ENCODE results near the gene MTA3.

MTA3 gene

DNA sequence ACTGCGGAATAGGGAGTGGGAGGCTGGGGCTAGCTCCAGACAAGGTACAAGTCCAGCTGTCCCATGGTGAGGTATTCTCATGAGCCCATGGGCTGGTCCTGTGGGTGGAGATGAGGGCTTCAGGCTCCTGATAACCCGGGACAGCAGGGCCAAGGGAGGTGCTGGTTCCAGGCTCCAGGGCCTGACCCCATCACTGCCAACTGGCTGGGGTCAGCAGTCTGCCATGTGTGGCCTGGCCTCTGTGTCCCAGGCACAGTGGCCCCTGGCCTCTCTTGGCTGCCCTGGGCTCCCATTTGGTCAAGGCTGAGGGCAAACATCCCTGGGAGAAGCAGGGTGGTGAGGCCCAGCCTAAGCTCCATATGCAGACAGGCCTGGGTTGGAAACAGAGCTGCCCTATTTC is 196.5 kb downstream of the MTA3 start:
- peaks cover 3% of the 10 kb centered on the region for H3K4me1 ChIP-seq (ENCODE audit: control insufficient read depth, insufficient read depth, low read length)
- no peaks in the 10 kb centered on the region for H3K27me3 ChIP-seq (ENCODE audit: control insufficient read depth, insufficient read depth, low read length)
- H3K9me3 ChIP-seq (ENCODE audit: control insufficient read depth, low read length) = no peaks in the 10 kb centered on the region
- H3K9ac ChIP-seq (ENCODE audit: low read length) = no peak overlapping the region
- no peaks in the 10 kb centered on the region for H3K36me3 ChIP-seq (ENCODE audit: control insufficient read depth, insufficient read depth, low read length)
- no peak overlapping the region for H3K4me3 ChIP-seq (ENCODE audit: low read length)

DNA sequence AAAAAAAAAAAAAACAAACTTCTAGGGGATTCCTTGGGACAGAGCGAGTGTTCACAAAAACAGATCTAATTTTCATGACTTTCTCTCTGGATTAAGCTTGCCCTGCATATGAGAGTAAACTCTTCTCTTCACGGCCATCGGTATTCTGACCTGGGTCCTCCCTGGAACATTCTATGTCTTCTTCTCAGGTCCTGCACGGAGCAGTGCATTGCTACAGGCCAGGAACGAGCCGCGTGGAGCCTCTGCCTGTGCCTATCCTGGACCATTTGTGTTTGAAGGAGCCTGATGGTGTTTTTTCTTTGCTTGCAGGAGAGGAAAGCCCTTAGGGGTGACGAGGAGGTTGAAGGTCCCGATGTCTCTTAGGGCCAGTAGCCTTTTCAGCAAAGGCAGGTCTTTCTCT is 197.3 kb downstream of the MTA3 start:
- H3K4me1 ChIP-seq (ENCODE audit: control insufficient read depth, insufficient read depth, low read length) = peaks cover 3% of the 10 kb centered on the region
- no peaks in the 10 kb centered on the region for H3K36me3 ChIP-seq (ENCODE audit: control insufficient read depth, insufficient read depth, low read length)

DNA sequence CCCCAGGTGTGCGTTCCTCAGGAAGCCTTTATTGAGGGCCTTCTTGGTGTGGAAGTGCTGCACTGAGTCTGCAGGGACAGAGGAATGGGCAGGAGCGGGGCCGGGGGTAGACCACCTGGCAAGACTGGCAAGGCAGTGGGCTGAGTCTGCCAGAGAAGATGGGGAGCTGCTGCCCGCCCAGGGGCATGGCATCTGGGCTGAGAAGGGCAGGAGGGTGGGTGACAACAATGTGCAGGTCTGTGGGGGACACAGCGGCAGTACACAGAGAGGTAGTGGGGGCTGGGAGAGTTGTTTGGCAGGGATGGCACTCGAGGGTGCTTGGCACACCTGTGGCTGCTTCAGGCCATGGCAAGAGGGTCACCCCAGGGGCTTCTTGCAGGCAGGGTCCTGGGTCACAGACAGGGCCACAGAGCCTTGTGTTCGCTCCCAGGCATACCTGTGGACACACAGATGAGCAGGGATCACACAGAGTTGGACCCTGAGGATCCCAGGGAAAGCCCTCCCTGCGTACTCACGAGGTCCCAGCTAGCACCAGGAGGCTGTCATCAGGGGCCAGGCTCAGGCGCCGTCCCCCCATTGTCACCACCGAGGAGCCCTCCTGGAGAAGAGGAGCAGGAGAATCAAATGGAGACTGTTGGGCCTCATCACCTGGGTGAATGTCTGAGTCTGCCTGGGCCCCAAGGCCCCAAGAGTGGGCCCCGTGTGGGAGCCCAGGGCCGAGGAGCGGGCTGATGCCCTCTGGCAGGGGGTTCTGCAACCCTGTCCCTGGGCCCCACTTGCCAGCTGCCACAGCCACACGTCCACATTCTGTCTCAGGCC is 198.9 kb downstream of the MTA3 start:
- Histone ChIP-seq H3K36me3 (ENCODE audit: control insufficient read depth, insufficient read depth, low read length) (no peaks in the 10 kb centered on the region), H3K9me3 (ENCODE audit: control insufficient read depth, low read length) (no peaks in the 10 kb centered on the region)

More for the DNA sequence above, 197.3 kb downstream of the MTA3 start:
- no peak overlapping the region for H3K4me3 ChIP-seq (ENCODE audit: low read length)
- H3K27me3 ChIP-seq (ENCODE audit: control insufficient read depth, insufficient read depth, low read length) = no peaks in the 10 kb centered on the region
- H3K9ac ChIP-seq (ENCODE audit: low read length) = no peak overlapping the region
- no peaks in the 10 kb centered on the region for H3K9me3 ChIP-seq (ENCODE audit: control insufficient read depth, low read length)

DNA sequence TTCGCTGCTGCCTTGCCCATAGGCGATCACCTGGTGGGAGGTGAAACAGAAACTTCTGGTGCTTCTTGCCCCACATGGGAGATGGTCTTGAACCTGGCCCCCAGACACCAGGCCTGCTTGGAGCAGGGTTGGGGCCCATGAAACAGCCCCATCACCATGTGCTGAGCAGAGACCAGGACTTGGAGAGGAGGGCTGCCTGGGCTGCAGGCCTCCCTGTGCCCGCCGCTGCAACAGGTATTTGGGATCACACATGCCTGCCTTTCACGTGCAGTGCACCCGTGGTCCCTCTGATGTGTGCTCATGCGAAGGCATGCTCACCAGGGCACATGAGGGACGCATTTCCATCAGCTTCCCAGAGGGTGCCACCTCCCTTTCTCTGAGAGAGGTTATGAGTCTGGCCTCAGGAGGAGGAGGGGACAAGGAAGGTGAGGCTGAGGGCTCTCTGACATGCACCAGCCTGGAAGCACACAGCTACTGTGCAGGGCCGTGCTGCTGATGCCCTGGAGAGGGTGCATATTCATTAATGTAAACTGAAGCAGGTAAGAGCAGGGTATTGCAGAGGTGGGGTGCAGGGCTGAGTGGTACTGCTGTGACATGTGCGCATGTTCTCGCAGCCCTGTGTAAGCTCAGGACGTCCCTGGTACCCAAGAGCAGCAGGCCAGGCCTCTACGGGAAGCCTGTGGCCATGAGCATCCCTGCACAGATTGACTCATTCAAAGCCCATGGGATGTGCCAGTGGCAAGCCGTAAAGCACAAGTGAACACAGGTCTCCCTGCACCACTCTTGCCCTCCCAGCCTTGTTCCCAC is 199.7 kb downstream of the MTA3 start:
- no peaks in the 10 kb centered on the region for H3K27me3 ChIP-seq (ENCODE audit: control insufficient read depth, insufficient read depth, low read length)
- no peaks in the 10 kb centered on the region for H3K4me1 ChIP-seq (ENCODE audit: control insufficient read depth, insufficient read depth, low read length)
- H3K9ac ChIP-seq (ENCODE audit: low read length) = no peak overlapping the region
- no peak overlapping the region for H3K4me3 ChIP-seq (ENCODE audit: low read length)
- H3K9me3 ChIP-seq (ENCODE audit: control insufficient read depth, low read length) = no peaks in the 10 kb centered on the region
- H3K36me3 ChIP-seq (ENCODE audit: control insufficient read depth, insufficient read depth, low read length) = no peaks in the 10 kb centered on the region

More for the DNA sequence above, 198.9 kb downstream of the MTA3 start:
- H3K27me3 ChIP-seq (ENCODE audit: control insufficient read depth, insufficient read depth, low read length) = no peaks in the 10 kb centered on the region
- no peaks in the 10 kb centered on the region for H3K4me1 ChIP-seq (ENCODE audit: control insufficient read depth, insufficient read depth, low read length)
- no peak overlapping the region for H3K4me3 ChIP-seq (ENCODE audit: low read length)
- H3K9ac ChIP-seq (ENCODE audit: low read length) = no peak overlapping the region

DNA sequence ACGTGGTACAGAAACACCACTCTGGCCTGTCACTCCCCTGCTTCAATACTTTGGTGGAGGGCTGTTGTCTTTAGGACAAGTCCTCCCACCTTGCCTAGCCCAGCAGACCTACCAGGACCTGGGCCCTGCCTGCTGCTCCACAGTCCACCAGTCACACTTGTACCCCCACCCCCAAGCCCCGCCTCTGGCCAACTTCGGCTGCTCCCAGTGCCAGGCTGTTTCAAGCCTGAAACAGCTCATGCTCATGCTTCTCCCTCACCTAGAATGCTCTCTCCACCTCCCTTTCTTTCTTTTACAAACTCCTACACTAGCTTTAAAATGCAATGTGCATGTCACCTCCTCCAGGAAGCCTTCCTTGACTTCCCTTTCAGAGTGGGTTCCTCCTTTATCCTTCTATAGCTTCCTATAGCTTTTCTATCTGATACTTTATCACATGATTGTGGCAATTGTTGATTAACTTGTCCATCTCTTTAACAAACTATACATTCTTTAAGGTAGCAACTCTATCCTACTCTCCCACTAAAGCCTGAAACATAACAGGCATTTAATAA is 200.3 kb downstream of the MTA3 start:
- Histone ChIP-seq H3K9me3 (ENCODE audit: control insufficient read depth, low read length) (no peaks in the 10 kb centered on the region), H3K4me3 (ENCODE audit: low read length) (no peak overlapping the region), H3K27me3 (ENCODE audit: control insufficient read depth, insufficient read depth, low read length) (no peaks in the 10 kb centered on the region), H3K4me1 (ENCODE audit: control insufficient read depth, insufficient read depth, low read length) (no peaks in the 10 kb centered on the region), H3K9ac (ENCODE audit: low read length) (no peak overlapping the region), H3K36me3 (ENCODE audit: control insufficient read depth, insufficient read depth, low read length) (no peaks in the 10 kb centered on the region)

DNA sequence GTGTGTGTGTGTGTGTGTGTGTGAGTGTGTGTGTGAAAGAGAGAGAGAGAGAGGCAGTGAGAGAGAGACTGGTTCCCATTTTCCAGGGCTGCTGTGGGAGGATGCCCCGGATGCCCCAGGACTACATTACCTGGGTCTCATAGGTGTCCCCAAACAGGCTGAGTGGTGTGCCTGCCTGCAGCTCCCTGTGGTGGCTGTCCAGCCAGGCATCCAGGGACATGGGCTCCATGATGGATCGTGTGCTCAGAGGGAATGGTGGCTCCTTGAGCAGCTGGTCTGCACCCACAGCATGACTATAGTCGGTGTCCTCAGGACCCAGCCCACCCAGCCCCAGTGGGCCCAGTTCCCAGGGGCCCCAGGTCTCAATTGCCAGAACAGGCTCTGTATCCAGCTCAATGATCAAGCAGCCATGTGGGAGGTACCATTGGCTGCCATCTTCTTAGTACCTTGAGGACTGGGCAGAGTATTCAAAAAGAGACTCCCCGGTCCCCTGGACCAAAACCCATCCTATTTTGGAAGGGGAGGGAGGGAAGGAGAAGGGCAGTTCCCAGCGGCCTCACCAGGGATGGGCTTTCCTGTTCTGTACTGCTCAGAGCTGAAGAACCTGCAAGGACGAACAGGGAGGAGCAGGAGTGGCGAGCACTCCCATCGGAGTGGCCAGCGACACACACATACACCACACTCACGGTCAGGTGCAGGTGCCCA is 201.3 kb downstream of the MTA3 start:
- Histone ChIP-seq H3K9ac (ENCODE audit: low read length) (no peak overlapping the region), H3K4me3 (ENCODE audit: low read length) (no peak overlapping the region), H3K9me3 (ENCODE audit: control insufficient read depth, low read length) (no peaks in the 10 kb centered on the region), H3K4me1 (ENCODE audit: control insufficient read depth, insufficient read depth, low read length) (no peaks in the 10 kb centered on the region), H3K27me3 (ENCODE audit: control insufficient read depth, insufficient read depth, low read length) (no peaks in the 10 kb centered on the region), H3K36me3 (ENCODE audit: control insufficient read depth, insufficient read depth, low read length) (no peaks in the 10 kb centered on the region)

DNA sequence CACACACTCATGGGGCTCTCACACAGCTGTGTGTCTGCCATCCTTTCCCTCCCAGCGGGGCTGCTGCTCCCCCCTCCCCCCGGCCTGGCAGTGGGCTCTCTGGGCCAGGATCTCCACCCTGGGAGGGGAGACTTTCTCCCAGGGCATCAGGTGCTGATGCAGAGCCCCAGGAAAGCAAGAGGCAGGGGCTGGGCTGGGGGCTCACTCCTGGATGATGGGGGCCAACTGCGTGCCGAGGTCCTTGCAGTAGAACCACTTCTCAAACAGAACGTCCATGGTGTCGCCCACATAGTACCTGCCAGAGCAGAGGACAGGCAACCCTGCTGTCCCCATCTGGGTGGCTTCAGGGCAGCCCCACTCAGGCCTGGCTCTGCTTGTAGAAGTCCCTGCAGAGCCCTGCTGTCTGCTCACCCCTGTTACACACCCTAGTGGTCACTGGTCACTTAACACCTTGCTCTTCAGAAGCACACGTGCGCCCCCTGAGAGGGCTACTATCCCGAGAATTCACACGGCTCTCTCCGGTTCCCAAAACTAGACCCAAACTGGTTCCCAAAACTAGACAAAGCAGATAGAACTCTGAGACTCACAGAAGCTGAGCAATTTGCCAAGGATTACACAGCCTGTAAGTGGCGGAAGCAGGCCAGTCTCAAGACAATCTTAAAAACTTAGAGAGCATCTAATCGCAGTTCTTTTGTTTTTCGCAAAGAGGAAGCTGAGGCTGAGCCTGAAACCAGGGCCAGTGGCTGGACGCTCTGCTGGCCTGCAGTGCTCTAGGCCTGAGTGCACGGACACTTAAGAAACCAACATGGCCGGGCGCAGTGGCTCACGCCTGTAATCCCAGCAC is 202.1 kb downstream of the MTA3 start:
- Histone ChIP-seq H3K4me3 (ENCODE audit: low read length) (no peak overlapping the region), H3K9ac (ENCODE audit: low read length) (no peak overlapping the region), H3K4me1 (ENCODE audit: control insufficient read depth, insufficient read depth, low read length) (no peaks in the 10 kb centered on the region)

DNA sequence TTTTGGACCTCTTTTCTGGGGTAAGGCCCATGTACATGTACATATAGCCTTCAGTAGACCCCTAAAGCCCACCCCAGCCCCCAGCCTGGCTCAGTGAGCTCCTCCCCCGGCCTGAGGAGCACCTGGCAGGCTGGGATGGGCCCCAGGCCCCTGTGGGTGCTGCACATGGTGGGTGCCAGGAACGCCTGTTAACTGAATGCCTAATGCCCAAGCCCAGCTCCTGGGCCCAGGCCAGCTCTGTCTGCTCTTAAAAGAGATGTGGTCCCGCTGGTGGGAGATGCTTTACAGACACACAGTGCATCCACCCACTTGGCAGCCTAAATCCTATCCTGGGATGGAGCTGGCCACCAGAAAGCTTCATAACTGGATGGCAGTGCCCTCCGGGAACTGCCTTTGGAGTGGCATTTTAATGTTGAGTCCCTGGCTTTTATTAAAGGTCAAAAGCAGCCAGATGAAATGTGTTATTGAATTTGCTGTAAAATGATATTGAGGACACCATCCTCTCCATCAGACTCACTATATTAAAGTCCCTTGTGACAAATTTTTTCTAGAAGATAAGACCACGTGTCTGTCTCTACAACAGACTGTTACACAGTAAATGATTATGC is 203.2 kb downstream of the MTA3 start:
- Histone ChIP-seq H3K27me3 (ENCODE audit: control insufficient read depth, insufficient read depth, low read length) (no peaks in the 10 kb centered on the region), H3K36me3 (ENCODE audit: control insufficient read depth, insufficient read depth, low read length) (no peaks in the 10 kb centered on the region), H3K9me3 (ENCODE audit: control insufficient read depth, low read length) (no peaks in the 10 kb centered on the region), H3K9ac (ENCODE audit: low read length) (no peak overlapping the region), H3K4me1 (ENCODE audit: control insufficient read depth, insufficient read depth, low read length) (no peaks in the 10 kb centered on the region), H3K4me3 (ENCODE audit: low read length) (no peak overlapping the region)

More for the DNA sequence above, 202.1 kb downstream of the MTA3 start:
- H3K9me3 ChIP-seq (ENCODE audit: control insufficient read depth, low read length) = no peaks in the 10 kb centered on the region
- H3K27me3 ChIP-seq (ENCODE audit: control insufficient read depth, insufficient read depth, low read length) = no peaks in the 10 kb centered on the region
- H3K36me3 ChIP-seq (ENCODE audit: control insufficient read depth, insufficient read depth, low read length) = no peaks in the 10 kb centered on the region

DNA sequence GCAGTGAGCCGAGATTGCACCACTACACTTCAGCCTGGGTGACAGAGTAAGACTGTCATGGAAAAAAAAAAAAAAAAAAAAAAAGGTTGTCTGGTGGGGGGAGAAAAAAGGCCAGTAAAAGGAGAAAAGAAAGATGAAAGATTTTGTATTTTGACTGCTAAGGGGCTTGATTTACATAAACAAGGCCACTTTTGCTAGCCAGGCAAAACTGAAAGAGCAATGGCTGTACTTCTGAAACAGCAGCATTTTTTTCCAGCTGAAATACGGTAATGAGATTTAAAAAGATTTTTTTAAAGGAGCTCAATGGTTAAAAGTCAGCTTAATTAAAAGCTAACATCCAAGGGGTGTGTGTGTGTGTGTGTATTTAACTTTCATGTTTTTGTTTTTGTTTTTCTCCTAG is 206.8 kb downstream of the MTA3 start:
- Histone ChIP-seq H3K4me1 (ENCODE audit: control insufficient read depth, insufficient read depth, low read length) (no peaks in the 10 kb centered on the region), H3K36me3 (ENCODE audit: control insufficient read depth, insufficient read depth, low read length) (no peaks in the 10 kb centered on the region), H3K9ac (ENCODE audit: low read length) (no peak overlapping the region), H3K4me3 (ENCODE audit: low read length) (no peak overlapping the region), H3K27me3 (ENCODE audit: control insufficient read depth, insufficient read depth, low read length) (no peaks in the 10 kb centered on the region), H3K9me3 (ENCODE audit: control insufficient read depth, low read length) (no peaks in the 10 kb centered on the region)

DNA sequence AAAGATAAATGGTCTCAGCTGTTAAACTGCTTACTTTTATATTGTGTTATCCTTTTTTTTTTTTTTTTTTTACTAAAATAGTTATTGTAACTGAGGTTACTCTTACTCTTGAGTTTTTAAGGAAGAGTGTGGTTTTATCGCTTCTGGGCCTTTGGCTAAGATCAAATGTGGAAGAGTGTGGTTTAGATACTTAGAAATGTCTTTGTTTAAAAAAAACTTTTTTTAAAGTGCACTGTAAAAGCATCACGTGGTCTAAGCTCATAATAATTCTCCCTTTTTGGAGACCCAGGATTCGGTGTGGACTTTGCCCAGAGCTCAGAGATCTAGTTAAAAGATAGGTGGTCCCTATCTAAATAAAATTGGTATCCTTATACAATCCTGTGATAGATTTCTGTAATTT is 207.4 kb downstream of the MTA3 start:
- H3K4me1 ChIP-seq (ENCODE audit: control insufficient read depth, insufficient read depth, low read length) = no peaks in the 10 kb centered on the region
- no peaks in the 10 kb centered on the region for H3K27me3 ChIP-seq (ENCODE audit: control insufficient read depth, insufficient read depth, low read length)
- no peaks in the 10 kb centered on the region for H3K9me3 ChIP-seq (ENCODE audit: control insufficient read depth, low read length)
- H3K36me3 ChIP-seq (ENCODE audit: control insufficient read depth, insufficient read depth, low read length) = no peaks in the 10 kb centered on the region
- H3K4me3 ChIP-seq (ENCODE audit: low read length) = no peak overlapping the region
- no peak overlapping the region for H3K9ac ChIP-seq (ENCODE audit: low read length)
